ENCODE results near the gene JMJD1C. TPM values are rescaled to one million over a fixed set of nuclear protein-coding genes. Genes with fewer than 3 reads are reported as not detected.

Gene JMJD1C
- total RNA-seq, 1 experiment from 2014 or later = 67.6 TPM

GRCh38 chr10:63498665-63499064 lies 32.9 kb upstream of the JMJD1C start:
- Mint-ChIP-seq H3K9me3 (ENCODE audit: low read depth, unreplicated experiment) (no peaks in the 10 kb centered on the region), H3K27ac (ENCODE audit: unreplicated experiment) (no peak overlapping the region), H3K27me3 (ENCODE audit: unreplicated experiment) (no peaks in the 10 kb centered on the region), H3K36me3 (ENCODE audit: insufficient read depth, unreplicated experiment) (no peaks in the 10 kb centered on the region), H3K4me3 (ENCODE audit: low read depth, unreplicated experiment) (no peak overlapping the region), H3K4me1 (ENCODE audit: low read depth, unreplicated experiment) (peaks cover 4% of the 10 kb centered on the region)
- no peak for DNase-seq
- no peak for TF ChIP-seq CTCF (IDR thresholded peaks at IDR 0.05; ENCODE audit: unreplicated experiment)
- CTCF ChIA-PET = no interaction called here
- intact Hi-C loops (cut with micrococcal nuclease; ENCODE audit: unreplicated experiment) = no loop called here
- BruUV-seq (replicated peaks) = no TSS peak

GRCh38 chr10:63497321-63497720 lies 31.5 kb upstream of the JMJD1C start:
- Mint-ChIP-seq H3K4me3 (ENCODE audit: low read depth, unreplicated experiment) (no peak overlapping the region), H3K4me1 (ENCODE audit: low read depth, unreplicated experiment) (no peaks in the 10 kb centered on the region), H3K27me3 (ENCODE audit: unreplicated experiment) (no peaks in the 10 kb centered on the region), H3K36me3 (ENCODE audit: insufficient read depth, unreplicated experiment) (no peaks in the 10 kb centered on the region), H3K9me3 (ENCODE audit: low read depth, unreplicated experiment) (no peaks in the 10 kb centered on the region), H3K27ac (ENCODE audit: unreplicated experiment) (no peak overlapping the region)
- no peak for DNase-seq
- intact Hi-C loops (cut with micrococcal nuclease; ENCODE audit: unreplicated experiment) = no loop called here
- CTCF ChIA-PET = no interaction called here
- BruUV-seq (replicated peaks) = no TSS peak
- no peak for TF ChIP-seq CTCF (IDR thresholded peaks at IDR 0.05; ENCODE audit: unreplicated experiment)

- CTCF ChIA-PET = interaction anchor here (0.6 kb wide), 1 partner anchor 52 kb away, joined by 6 read pairs; no protein-coding TSS in a partner anchor
- no peaks in the 10 kb centered on the region for H3K27me3 Mint-ChIP-seq (ENCODE audit: unreplicated experiment)
- H3K4me3 Mint-ChIP-seq (ENCODE audit: low read depth, unreplicated experiment) = no peak overlapping the region
- no peak for DNase-seq
- H3K36me3 Mint-ChIP-seq (ENCODE audit: insufficient read depth, unreplicated experiment) = peaks cover 3% of the 10 kb centered on the region
- intact Hi-C loops (cut with micrococcal nuclease; ENCODE audit: unreplicated experiment) = no loop called here
- H3K27ac Mint-ChIP-seq (ENCODE audit: unreplicated experiment) = no peak overlapping the region
- no TSS peak for BruUV-seq (replicated peaks)
- H3K9me3 Mint-ChIP-seq (ENCODE audit: low read depth, unreplicated experiment) = no peaks in the 10 kb centered on the region
- H3K4me1 Mint-ChIP-seq (ENCODE audit: low read depth, unreplicated experiment) = no peaks in the 10 kb centered on the region
- TF ChIP-seq CTCF (IDR thresholded peaks at IDR 0.05; ENCODE audit: unreplicated experiment) = no peak
Observed at GRCh38 chr10:63496561-63496960, 30.8 kb upstream of the JMJD1C start.

- CTCF ChIA-PET = interaction anchor here (0.5 to 0.7 kb wide), 3 partner anchors 15 to 224 kb away, joined by 3 read pairs; no protein-coding TSS in a partner anchor
- Mint-ChIP-seq H3K9me3 (ENCODE audit: low read depth, unreplicated experiment) (no peaks in the 10 kb centered on the region), H3K27me3 (ENCODE audit: unreplicated experiment) (no peaks in the 10 kb centered on the region), H3K4me3 (ENCODE audit: low read depth, unreplicated experiment) (no peak overlapping the region), H3K4me1 (ENCODE audit: low read depth, unreplicated experiment) (no peaks in the 10 kb centered on the region), H3K36me3 (ENCODE audit: insufficient read depth, unreplicated experiment) (peaks cover 5% of the 10 kb centered on the region), H3K27ac (ENCODE audit: unreplicated experiment) (no peak overlapping the region)
- DNase-seq = no peak
- BruUV-seq (replicated peaks) = no TSS peak
- intact Hi-C loops (cut with micrococcal nuclease; ENCODE audit: unreplicated experiment) = no loop called here
- no peak for TF ChIP-seq CTCF (IDR thresholded peaks at IDR 0.05; ENCODE audit: unreplicated experiment)
Observed at GRCh38 chr10:63494951-63495350, 29.2 kb upstream of the JMJD1C start.
